ENCODE data around the gene NRCAM. TPM values are rescaled to one million over a fixed set of nuclear protein-coding genes. Genes with fewer than 3 reads are reported as not detected.
"Not testable (repeated sequence)": the region's sequence is repeated elsewhere in the genome, so short reads cannot be mapped to it uniquely, and the experiment has no call there.

The NRCAM gene
- total and polyA plus RNA-seq, 4 donors: 0.17 to 3.2 (median 0.64) TPM

DNA sequence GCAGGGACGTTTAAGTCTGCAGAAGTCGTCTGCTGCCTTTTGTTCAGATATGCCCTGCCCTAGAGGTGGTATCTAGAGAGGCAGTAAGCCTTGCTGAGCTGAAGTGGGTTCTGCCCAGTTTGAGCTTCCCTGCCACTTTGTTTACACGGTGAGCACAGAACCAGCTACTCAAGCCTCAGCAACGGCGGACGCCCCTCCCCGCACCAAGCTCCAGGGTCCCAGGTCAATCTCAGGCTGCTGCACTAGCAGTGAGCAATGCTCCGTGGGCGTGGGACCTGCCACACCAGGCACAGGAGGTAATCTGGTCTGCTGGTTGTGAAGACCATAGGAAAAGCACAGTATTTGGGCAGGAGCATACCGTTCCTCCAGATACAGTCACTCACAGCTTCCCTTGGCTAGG, 178.0 kb downstream of the NRCAM start (continued):
- TF ChIP-seq REST (IDR thresholded peaks at IDR 0.05) (no peak), SP1 (IDR thresholded peaks at IDR 0.05) (no peak), RAD21 (IDR thresholded peaks at IDR 0.05) (no peak), RXRA (IDR thresholded peaks at IDR 0.05) (no peak)

- H3K36me3 ChIP-seq (ENCODE audit: control insufficient read depth in 4 of 4, insufficient read depth in 3 of 4, low read depth in 1 of 4, low read length in 3 of 4); H3K9ac ChIP-seq (ENCODE audit: low read depth in 1 of 2, low read length in 2 of 2); DNase-seq (ENCODE audit: low spot score); H3K9me3 ChIP-seq (ENCODE audit: control insufficient read depth in 4 of 4, low read length in 3 of 4); H3K4me1 ChIP-seq (ENCODE audit: control insufficient read depth in 4 of 4, insufficient read depth in 4 of 4, low read length in 3 of 4); H3K4me3 ChIP-seq (ENCODE audit: low read depth in 1 of 3, low read length in 3 of 3); H3K27me3 ChIP-seq (ENCODE audit: control insufficient read depth in 4 of 4, insufficient read depth in 4 of 4, low read length in 3 of 4); H3K27ac ChIP-seq (ENCODE audit: low read depth in 1 of 2, low read length in 2 of 2): not testable (repeated sequence)
- WGBS: 83% methylated on average over 5 of the region's 5 CpGs
Measured at GRCh38 chr7:108274447-108274846, 181.8 kb downstream of the NRCAM start.

DNA sequence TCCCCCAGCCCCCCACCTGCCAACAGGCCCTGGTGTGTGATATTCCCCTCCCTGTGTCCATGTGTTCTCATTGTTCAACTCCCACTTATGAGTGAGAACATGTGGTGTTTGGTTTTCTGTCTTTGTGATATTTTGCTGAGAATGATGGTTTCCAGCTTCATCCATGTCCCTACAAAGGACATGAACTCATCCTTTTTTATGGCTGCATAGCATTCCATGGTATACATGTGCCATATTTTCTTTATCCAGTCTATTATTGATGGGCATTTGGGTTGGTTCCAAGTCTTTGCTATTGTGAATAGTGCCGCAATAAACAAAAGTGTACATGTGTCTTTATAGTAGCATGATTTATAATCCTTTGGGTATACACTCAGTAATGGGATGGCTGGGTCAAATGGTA, 183.3 kb downstream of the NRCAM start:
- not testable (repeated sequence) for H3K4me3 ChIP-seq (ENCODE audit: low read depth in 1 of 3, low read length in 3 of 3); H3K9me3 ChIP-seq (ENCODE audit: control insufficient read depth in 4 of 4, low read length in 3 of 4); H3K36me3 ChIP-seq (ENCODE audit: control insufficient read depth in 4 of 4, insufficient read depth in 3 of 4, low read depth in 1 of 4, low read length in 3 of 4); H3K27ac ChIP-seq (ENCODE audit: low read depth in 1 of 2, low read length in 2 of 2); DNase-seq (ENCODE audit: low spot score); H3K9ac ChIP-seq (ENCODE audit: low read depth in 1 of 2, low read length in 2 of 2); H3K27me3 ChIP-seq (ENCODE audit: control insufficient read depth in 4 of 4, insufficient read depth in 4 of 4, low read length in 3 of 4); H3K4me1 ChIP-seq (ENCODE audit: control insufficient read depth in 4 of 4, insufficient read depth in 4 of 4, low read length in 3 of 4)
- 95% methylated on average over 1 of the region's 1 CpG for WGBS

GRCh38 chr7:108270385-108271015, 185.7 kb downstream of the NRCAM start:
- 80% methylated on average over 5 of the region's 5 CpGs for WGBS
- Histone ChIP-seq H3K36me3 (ENCODE audit: control insufficient read depth in 4 of 4, insufficient read depth in 3 of 4, low read depth in 1 of 4, low read length in 3 of 4) (no peaks in the 10 kb centered on the region), H3K9ac (ENCODE audit: low read depth in 1 of 2, low read length in 2 of 2) (no peak overlapping the region), H3K4me3 (ENCODE audit: low read depth in 1 of 3, low read length in 3 of 3) (no peak overlapping the region), H3K27ac (ENCODE audit: low read depth in 1 of 2, low read length in 2 of 2) (no peak overlapping the region), H3K9me3 (ENCODE audit: control insufficient read depth in 4 of 4, low read length in 3 of 4) (no peaks in the 10 kb centered on the region), H3K27me3 (ENCODE audit: control insufficient read depth in 4 of 4, insufficient read depth in 4 of 4, low read length in 3 of 4) (no peaks in the 10 kb centered on the region), H3K4me1 (ENCODE audit: control insufficient read depth in 4 of 4, insufficient read depth in 4 of 4, low read length in 3 of 4) (no peaks in the 10 kb centered on the region)
- no peak for TF ChIP-seq RXRA (IDR thresholded peaks at IDR 0.05)
- TF ChIP-seq, protein P1, sequence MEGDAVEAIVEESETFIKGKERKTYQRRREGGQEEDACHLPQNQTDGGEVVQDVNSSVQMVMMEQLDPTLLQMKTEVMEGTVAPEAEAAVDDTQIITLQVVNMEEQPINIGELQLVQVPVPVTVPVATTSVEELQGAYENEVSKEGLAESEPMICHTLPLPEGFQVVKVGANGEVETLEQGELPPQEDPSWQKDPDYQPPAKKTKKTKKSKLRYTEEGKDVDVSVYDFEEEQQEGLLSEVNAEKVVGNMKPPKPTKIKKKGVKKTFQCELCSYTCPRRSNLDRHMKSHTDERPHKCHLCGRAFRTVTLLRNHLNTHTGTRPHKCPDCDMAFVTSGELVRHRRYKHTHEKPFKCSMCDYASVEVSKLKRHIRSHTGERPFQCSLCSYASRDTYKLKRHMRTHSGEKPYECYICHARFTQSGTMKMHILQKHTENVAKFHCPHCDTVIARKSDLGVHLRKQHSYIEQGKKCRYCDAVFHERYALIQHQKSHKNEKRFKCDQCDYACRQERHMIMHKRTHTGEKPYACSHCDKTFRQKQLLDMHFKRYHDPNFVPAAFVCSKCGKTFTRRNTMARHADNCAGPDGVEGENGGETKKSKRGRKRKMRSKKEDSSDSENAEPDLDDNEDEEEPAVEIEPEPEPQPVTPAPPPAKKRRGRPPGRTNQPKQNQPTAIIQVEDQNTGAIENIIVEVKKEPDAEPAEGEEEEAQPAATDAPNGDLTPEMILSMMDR (IDR thresholded peaks at IDR 0.05; ENCODE audit: low read depth, low read length, missing input control): no peak
- TF ChIP-seq, protein P2, sequence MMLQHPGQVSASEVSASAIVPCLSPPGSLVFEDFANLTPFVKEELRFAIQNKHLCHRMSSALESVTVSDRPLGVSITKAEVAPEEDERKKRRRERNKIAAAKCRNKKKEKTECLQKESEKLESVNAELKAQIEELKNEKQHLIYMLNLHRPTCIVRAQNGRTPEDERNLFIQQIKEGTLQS (IDR thresholded peaks at IDR 0.05): no peak
- TF ChIP-seq, protein P3, sequence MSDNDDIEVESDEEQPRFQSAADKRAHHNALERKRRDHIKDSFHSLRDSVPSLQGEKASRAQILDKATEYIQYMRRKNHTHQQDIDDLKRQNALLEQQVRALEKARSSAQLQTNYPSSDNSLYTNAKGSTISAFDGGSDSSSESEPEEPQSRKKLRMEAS (IDR thresholded peaks at IDR 0.05): no peak
- DNase-seq (ENCODE audit: low spot score): no peak

All from liver (tissue), 9 donors.